Right hindlimb (tissue), 1 donor: ENCODE results near the gene TXK.
"Not testable (repeated sequence)": the region's sequence is repeated elsewhere in the genome, so short reads cannot be mapped to it uniquely, and the experiment has no call there.

Source experiments
- DNase-seq: peaks from one replicate; pipeline ENCODE4 v3.0.0-alpha.2; 2018

The TXK gene

GRCh38 chr4:48134081-48134480, at the start of gene TXK:
TXK (minus strand) TSS chr4:48134250; CDS start chr4:48134170, 80 bp downstream.
- DNase-seq: no peak

GRCh38 chr4:48180234-48180633, 46.2 kb upstream of the TXK start:
- DNase-seq: no peak

DNA sequence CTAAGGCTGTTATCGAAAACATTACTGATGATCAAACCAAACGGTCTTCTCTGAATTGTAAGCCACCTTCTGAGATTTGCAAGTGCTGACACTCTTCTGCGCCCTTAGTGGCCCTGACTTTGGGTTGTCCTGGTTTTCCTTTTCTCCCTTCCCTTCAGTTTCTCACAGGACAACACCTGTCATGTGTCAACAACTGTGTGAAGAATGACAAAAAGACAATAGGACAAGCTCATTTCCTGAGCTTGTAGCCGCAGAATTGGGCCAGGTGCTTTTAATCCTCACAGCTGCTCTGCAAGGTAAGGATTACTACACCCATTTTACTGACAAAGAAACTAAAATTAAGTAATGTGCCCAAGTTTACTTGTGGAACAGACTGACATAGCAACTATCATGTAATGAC, 44.9 kb upstream of the TXK start:
- DNase-seq: no peak

DNA sequence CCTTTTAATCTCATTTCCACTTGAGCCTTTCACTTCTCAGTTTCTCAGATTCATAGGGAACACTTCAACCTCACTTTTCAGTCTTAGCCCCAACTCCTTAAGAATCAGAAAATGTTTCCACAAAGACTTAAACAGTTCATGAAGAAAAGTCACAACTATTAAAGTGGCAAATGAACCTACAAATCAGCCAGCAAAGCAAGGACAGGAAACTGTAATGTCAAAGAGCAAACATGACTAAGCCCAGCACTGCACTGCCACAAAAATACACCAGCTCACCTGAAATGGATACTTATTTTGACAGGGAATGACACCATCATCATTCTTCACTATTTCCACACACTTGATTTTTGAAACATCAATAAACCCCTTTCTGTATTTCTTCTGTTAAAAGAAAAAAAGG, 41.8 kb upstream of the TXK start:
- DNase-seq: no peak

GRCh38 chr4:48175328-48175727, 41.3 kb upstream of the TXK start:
- DNase-seq: no peak

- DNase-seq: no peak
These were observed 39.3 kb upstream of the TXK start for GRCh38 chr4:48173056-48173991.

- DNase-seq: no peak
These were observed 38.6 kb upstream of the TXK start for GRCh38 chr4:48172651-48173050.

GRCh38 chr4:48169636-48170035, 35.6 kb upstream of the TXK start:
- DNase-seq: no peak

DNA sequence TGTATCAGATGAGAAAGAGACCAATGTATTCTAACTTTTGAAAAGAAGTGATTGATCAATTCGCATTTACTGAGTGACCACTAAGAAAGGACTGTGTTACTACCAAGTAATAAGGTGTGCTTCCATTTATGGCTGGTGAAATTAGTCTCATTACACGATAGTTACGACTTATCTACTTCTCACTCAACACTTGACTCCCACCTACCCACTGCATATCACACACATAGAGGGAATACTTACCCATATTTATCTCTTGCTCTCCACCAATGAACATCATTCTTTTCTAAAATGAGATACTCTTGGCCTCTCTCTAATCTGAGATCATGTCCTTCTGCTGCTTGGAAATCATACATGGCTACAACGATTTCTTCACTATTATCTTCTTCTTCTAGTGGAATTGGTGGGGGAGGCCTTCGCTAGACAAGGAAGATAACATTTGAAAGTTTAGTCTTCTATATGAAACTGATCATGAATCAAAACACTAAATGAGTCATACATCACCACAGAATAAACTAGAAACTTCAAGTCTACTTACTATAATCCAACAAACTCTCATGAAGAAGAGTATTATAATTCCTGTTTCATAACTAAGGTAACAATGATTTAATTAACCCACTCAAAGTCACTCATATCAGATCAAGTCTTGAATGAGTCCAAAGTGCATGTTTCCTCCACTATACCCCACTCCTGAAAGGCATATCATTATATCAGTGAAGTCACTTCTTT, 33.7 kb upstream of the TXK start:
- DNase-seq: no peak

- DNase-seq: not testable (repeated sequence)
These were observed 30.5 kb upstream of the TXK start for GRCh38 chr4:48164561-48164960.

GRCh38 chr4:48163746-48164145, 29.7 kb upstream of the TXK start:
- DNase-seq: no peak

GRCh38 chr4:48162162-48162561, 28.1 kb upstream of the TXK start:
- no peak for DNase-seq

DNA sequence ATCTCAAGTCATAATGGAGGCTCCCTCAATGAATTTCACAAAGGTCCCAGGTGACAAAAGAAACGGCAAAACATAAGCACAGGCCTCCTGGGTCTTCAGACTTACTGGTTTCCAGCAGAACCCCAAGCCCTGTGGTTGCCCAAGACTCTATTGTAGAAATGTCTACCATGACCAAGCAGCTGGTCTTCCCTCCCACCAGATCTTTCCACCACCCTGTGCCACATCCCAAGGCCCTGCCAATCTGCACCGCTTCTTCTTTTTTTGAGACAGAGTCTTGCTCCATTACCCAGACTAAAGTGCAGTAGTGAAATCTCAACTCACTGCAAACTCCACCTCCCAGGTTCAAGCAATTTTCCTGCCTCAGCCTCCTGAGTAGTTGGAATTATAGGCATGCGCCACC, 23.2 kb upstream of the TXK start:
- no peak for DNase-seq

DNA sequence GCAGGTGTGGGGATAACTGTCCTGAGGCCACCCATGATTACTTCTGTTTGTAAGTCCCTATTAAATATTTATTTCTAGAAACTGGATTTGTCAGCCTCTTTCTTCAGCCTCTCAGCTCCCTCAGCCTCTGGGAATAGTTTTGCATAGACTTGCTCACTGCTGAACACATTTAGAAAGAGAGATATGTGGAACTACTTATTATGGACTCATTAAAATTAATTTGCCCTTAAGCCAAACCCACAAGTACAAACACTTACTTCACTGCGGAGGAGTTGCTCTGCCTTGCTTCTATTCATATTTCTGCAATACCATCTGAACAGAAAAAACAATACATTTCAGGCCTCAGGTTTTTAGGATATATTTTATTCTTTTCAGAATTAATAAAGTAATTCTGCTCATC, 22.4 kb upstream of the TXK start:
- DNase-seq: no peak

GRCh38 chr4:48153791-48154550, 19.9 kb upstream of the TXK start:
- no peak for DNase-seq

- no peak for DNase-seq
These were observed 18.2 kb upstream of the TXK start for GRCh38 chr4:48152259-48152658.

- no peak for DNase-seq
These were observed 15.8 kb upstream of the TXK start for GRCh38 chr4:48149827-48150370.

- DNase-seq: no peak
These were observed 13.6 kb upstream of the TXK start for GRCh38 chr4:48147621-48148020.

DNA sequence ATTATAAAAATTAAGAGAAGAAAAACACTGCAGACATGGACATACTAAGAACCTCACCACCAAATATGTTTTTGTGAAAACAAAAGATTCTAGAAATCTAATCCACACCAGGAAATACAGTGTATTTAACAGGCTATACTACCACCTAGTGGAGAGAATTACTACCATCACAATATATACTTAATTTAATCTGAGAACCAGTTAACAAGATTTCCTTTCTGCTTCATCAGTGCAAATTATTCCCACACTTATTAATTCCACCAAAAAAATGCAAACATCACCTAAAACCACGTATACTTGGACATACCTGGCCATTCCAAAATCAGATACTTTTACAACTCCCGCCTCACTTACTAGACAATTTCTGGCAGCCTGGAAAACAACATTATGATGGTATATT, 7.0 kb upstream of the TXK start:
- DNase-seq: no peak

GRCh38 chr4:48139691-48140090, 5.6 kb upstream of the TXK start:
- no peak for DNase-seq

- DNase-seq: no peak
These were observed 4.9 kb upstream of the TXK start for GRCh38 chr4:48138936-48139335.

DNA sequence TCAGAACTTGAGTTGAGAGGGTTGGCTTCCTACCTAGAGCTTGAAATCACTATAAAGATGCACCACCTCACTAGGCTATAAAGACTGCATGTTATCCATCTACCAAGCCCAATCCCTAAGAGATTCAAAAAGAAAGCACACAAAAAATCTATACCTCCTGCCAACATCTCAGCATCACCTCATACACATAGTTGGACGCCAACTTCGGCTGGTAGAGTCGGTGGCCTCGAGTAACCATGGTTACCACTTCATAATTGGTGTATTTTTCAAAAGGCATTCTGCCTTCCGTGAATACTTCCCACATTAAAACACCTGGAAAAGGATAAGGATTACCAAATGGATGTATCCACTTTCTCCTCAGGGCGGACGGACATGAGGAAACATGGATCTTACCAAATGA, 4.5 kb upstream of the TXK start:
- DNase-seq: no peak

- DNase-seq: no peak
These were observed 3.8 kb upstream of the TXK start for GRCh38 chr4:48137846-48138245.
